Spinal cord (tissue), 10 donors: ENCODE data around the gene TMEM176A. TPM values are rescaled to one million over a fixed set of nuclear protein-coding genes. Genes with fewer than 3 reads are reported as not detected.

ENCODE experiments used
- DNase-seq, 6 donors: peaks; one replicate each; pipeline versions ENCODE4 v3.0.0 to v3.0.0-alpha.2; 2013 to 2015; ENCODE audit warnings: low spot score in 6 of 6, low read depth in 4 of 6
- H3K27ac ChIP-seq: one replicate; pipeline ENCODE4 v1.5.1; 2013; ENCODE audit warnings: low read depth, low read length, control low read depth
- H3K27me3 ChIP-seq: one replicate; pipeline ENCODE4 v1.6.1; 2013; ENCODE audit warnings: low read length; ENCODE audit not compliant: control insufficient read depth, insufficient read depth
- H3K36me3 ChIP-seq: one replicate; pipeline ENCODE4 v1.6.1; 2013; ENCODE audit warnings: low read length; ENCODE audit not compliant: control insufficient read depth, insufficient read depth
- H3K4me1 ChIP-seq: one replicate; pipeline ENCODE4 v1.6.1; 2013; ENCODE audit warnings: low read length; ENCODE audit not compliant: control insufficient read depth, insufficient read depth
- H3K4me3 ChIP-seq: one replicate; pipeline ENCODE4 v1.5.1; 2013; ENCODE audit warnings: low read depth, low read length, control low read depth
- H3K9me3 ChIP-seq: one replicate; pipeline ENCODE4 v1.6.1; 2013; ENCODE audit warnings: low read length; ENCODE audit not compliant: control insufficient read depth, insufficient read depth
- WGBS: methylation state at CpG from one replicate; pipeline ENCODE4 v1.1.5; 2013; ENCODE audit warnings: missing lambda C conversion rate; ENCODE audit not compliant: insufficient coverage; 5-methylcytosine and 5-hydroxymethylcytosine counted together
- long read RNA-seq, 4 donors: transcript quantifications; one replicate each; lab custom pipeline, GENCODE V29; 2026
- polyA plus RNA-seq, 2 donors: library from polyadenylated mRNA; unstranded; fragments of 120-200 nt; gene quantifications; one replicate each; pipeline ENCODE4 v1.2.1, GENCODE V29; 2013; ENCODE audit not compliant: insufficient read length in 2 of 2
- total RNA-seq, 2 donors: library from RNA; depleted of rRNA in 1 of 2; stranded (reverse); fragments of 120-200 nt in 1 of 2; fragments of >200 nt in 1 of 2; gene quantifications; one replicate each; pipeline versions ENCODE4 v1.2.3 to v1.2.4, GENCODE V29; 2013 to 2014
- donor health status: healthy.

The TMEM176A gene
- total RNA-seq (10 to 100 TPM; 14.7 to 24.2 TPM), polyA plus RNA-seq (10 to 100 TPM; 13.6 to 17.1 TPM)
- long read RNA-seq, donor 1, transcript TMEM176A-210 (7 exons, 1,530 nt): major isoform, 6 of 13 reads
- long read RNA-seq, donor 1, partial matches to known transcripts: 5 of 13 reads
- long read RNA-seq, donor 1, other reads (novel, unspliced or antisense): 0 of 13 reads
- long read RNA-seq, donor 2, partial matches to known transcripts: 0 of 2 reads
- long read RNA-seq, donor 2, other reads (novel, unspliced or antisense): 0 of 2 reads
- long read RNA-seq, donor 3, partial matches to known transcripts: 0 of 7 reads
- long read RNA-seq, donor 3, other reads (novel, unspliced or antisense): 0 of 7 reads
- long read RNA-seq, donor 4, partial matches to known transcripts: 6 of 7 reads
- long read RNA-seq, donor 4, other reads (novel, unspliced or antisense): 0 of 7 reads

GRCh38 chr7:150800581-150801241 lies at the start of gene TMEM176A:
Gene TMEM176A, plus strand, starts transcription at chr7:150800769. Its CDS starts 782 bp downstream, at chr7:150801551.
- H3K4me3 ChIP-seq: peak within 1 kb of the TSS; percentile 48
- no peaks in the 10 kb centered on the region for H3K9me3 ChIP-seq
- no peaks in the 10 kb centered on the region for H3K36me3 ChIP-seq
- H3K4me1 ChIP-seq: peaks cover 28% of the 10 kb centered on the region
- peaks cover 48% of the 10 kb centered on the region for H3K27me3 ChIP-seq
- WGBS: 2% methylated on average over 49 of the region's 54 CpGs
- no peak for DNase-seq
- no peak within 1 kb of the TSS for H3K27ac ChIP-seq

GRCh38 chr7:150751702-150752101 lies 48.9 kb upstream of the TMEM176A start:
- H3K4me3 ChIP-seq: no peak overlapping the region
- no peaks in the 10 kb centered on the region for H3K4me1 ChIP-seq
- H3K36me3 ChIP-seq: no peaks in the 10 kb centered on the region
- no peaks in the 10 kb centered on the region for H3K9me3 ChIP-seq
- no peak for DNase-seq
- 100% methylated on average over 1 of the region's 2 CpGs for WGBS
- no peaks in the 10 kb centered on the region for H3K27me3 ChIP-seq
- no peak overlapping the region for H3K27ac ChIP-seq

- 75% methylated on average over 3 of the region's 6 CpGs for WGBS
These were observed 47.3 kb upstream of the TMEM176A start for GRCh38 chr7:150753239-150753638.

DNA sequence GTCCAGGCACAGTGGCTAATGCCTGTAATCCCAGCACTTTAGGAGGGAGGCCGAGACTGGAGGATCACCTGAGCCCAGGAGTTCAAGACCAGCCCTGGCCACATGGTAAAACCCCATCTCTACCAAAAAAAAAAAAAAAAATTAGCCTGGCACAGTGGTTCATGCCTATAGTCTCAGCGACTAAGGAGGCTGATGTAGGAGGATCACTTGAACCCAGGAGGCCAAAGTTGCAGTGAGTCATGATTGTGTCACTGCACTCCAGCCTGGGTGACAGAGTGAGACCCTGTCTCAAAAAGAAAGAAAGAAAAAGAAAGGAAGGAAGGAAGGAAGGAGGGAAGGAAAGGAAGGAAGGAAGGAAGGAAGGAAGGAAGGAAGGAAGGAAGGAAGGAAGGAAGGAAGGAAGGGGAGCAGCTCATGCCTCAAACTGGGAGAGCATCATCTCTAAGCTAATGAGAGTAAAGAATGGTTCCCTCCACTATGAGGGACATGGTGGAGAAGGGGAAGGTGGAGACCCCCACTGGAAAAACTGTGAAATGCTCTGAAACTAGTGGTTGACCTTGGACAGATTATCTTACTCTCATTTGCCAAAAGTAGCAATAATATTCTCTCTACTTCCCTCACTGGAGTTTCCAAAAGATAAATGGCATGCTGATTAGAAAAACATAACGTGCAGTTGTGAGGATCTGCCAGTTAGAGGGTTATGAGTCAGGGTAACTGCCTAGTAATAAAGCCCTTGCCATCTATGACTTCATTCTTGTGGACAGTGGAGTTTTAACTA lies 46.6 kb upstream of the TMEM176A start:
- H3K27me3 ChIP-seq: no peaks in the 10 kb centered on the region
- H3K4me1 ChIP-seq: no peaks in the 10 kb centered on the region
- DNase-seq: peak in 2 of 6 donors; percentile 46 to 51
- no peak overlapping the region for H3K4me3 ChIP-seq
- no peaks in the 10 kb centered on the region for H3K9me3 ChIP-seq
- WGBS: 29% methylated on average over 1 of the region's 3 CpGs
- no peak overlapping the region for H3K27ac ChIP-seq
- no peaks in the 10 kb centered on the region for H3K36me3 ChIP-seq

More at GRCh38 chr7:150753239-150753638, 47.3 kb upstream of the TMEM176A start:
- no peaks in the 10 kb centered on the region for H3K27me3 ChIP-seq
- H3K4me1 ChIP-seq: no peaks in the 10 kb centered on the region
- no peak overlapping the region for H3K27ac ChIP-seq
- no peaks in the 10 kb centered on the region for H3K36me3 ChIP-seq
- no peak overlapping the region for H3K4me3 ChIP-seq
- DNase-seq: no peak
- H3K9me3 ChIP-seq: no peaks in the 10 kb centered on the region

DNA sequence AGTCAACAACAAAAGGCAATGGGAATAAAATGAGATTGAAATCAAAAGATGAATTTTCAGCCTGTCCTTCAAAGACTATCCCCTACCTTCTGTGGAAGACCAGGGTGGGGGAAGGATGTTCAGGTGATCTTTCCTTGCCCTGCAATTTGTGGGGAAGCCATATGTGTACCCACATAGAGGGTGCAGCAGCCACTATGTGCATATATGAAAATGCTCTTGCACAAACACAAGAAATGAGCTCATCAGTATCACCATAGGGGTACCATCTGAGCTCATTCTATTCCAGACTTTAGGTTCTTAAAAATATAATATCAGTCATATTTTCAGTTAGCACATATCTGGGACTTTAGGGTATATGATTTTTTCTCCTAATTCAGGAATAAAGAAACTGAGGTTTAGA lies 45.6 kb upstream of the TMEM176A start:
- no peaks in the 10 kb centered on the region for H3K27me3 ChIP-seq
- H3K27ac ChIP-seq: no peak overlapping the region
- H3K9me3 ChIP-seq: no peaks in the 10 kb centered on the region
- H3K4me3 ChIP-seq: no peak overlapping the region
- H3K4me1 ChIP-seq: no peaks in the 10 kb centered on the region
- no peak for DNase-seq
- no peaks in the 10 kb centered on the region for H3K36me3 ChIP-seq

GRCh38 chr7:150755473-150756099 lies 45.0 kb upstream of the TMEM176A start:
- no peak overlapping the region for H3K27ac ChIP-seq

GRCh38 chr7:150756166-150756565 lies 44.4 kb upstream of the TMEM176A start:
- Histone ChIP-seq H3K36me3 (no peaks in the 10 kb centered on the region), H3K27me3 (no peaks in the 10 kb centered on the region), H3K27ac (no peak overlapping the region), H3K4me3 (no peak overlapping the region), H3K9me3 (no peaks in the 10 kb centered on the region), H3K4me1 (no peaks in the 10 kb centered on the region)
- DNase-seq: no peak
- 62% methylated on average over 3 of the region's 3 CpGs for WGBS

More at GRCh38 chr7:150755473-150756099, 45.0 kb upstream of the TMEM176A start:
- 85% methylated on average over 2 of the region's 4 CpGs for WGBS
- H3K4me3 ChIP-seq: no peak overlapping the region
- no peaks in the 10 kb centered on the region for H3K27me3 ChIP-seq
- no peaks in the 10 kb centered on the region for H3K9me3 ChIP-seq
- no peaks in the 10 kb centered on the region for H3K4me1 ChIP-seq
- no peak for DNase-seq
- no peaks in the 10 kb centered on the region for H3K36me3 ChIP-seq

GRCh38 chr7:150756858-150757257 lies 43.7 kb upstream of the TMEM176A start:
- H3K36me3 ChIP-seq: no peaks in the 10 kb centered on the region
- no peak overlapping the region for H3K27ac ChIP-seq
- H3K27me3 ChIP-seq: no peaks in the 10 kb centered on the region
- WGBS: no CpG with 5 or more reads among the region's 1 CpG
- H3K9me3 ChIP-seq: no peaks in the 10 kb centered on the region
- H3K4me1 ChIP-seq: no peaks in the 10 kb centered on the region
- peak in 3 of 6 donors; percentile 8 to 61 (median 38) for DNase-seq
- no peak overlapping the region for H3K4me3 ChIP-seq

- Histone ChIP-seq H3K27ac (no peak overlapping the region), H3K27me3 (no peaks in the 10 kb centered on the region), H3K4me1 (no peaks in the 10 kb centered on the region), H3K9me3 (no peaks in the 10 kb centered on the region), H3K4me3 (no peak overlapping the region), H3K36me3 (no peaks in the 10 kb centered on the region)
- WGBS: no CpG with 5 or more reads among the region's 1 CpG
- no peak for DNase-seq
These were observed 41.1 kb upstream of the TMEM176A start for GRCh38 chr7:150759479-150759878.
